ENCODE measurements around the gene NACC2. TPM values are rescaled to one million over a fixed set of nuclear protein-coding genes. Genes with fewer than 3 reads are reported as not detected.

The NACC2 gene
- total and polyA plus RNA-seq, 2 donors (not counting 3 experiments of a cell fraction or from before 2014, with no cell fraction given): 15.8 to 27.1 TPM

GRCh38 chr9:135980926-135981630 is 114.0 kb downstream of the NACC2 start:
- intact Hi-C loops (cut with micrococcal nuclease): no loop called here
- Histone ChIP-seq H3K4me1 (ENCODE audit: control insufficient read depth, extremely low read depth, insufficient read depth, low read length) (peaks cover 4% of the 10 kb centered on the region), H3K9ac (replicated peaks; ENCODE audit: extremely low read depth, insufficient read depth, low read length) (no peak overlapping the region), H4K20me1 (replicated peaks; ENCODE audit: control insufficient read depth, extremely low read depth, insufficient read depth, low read length) (no peaks in the 10 kb centered on the region), H3K9me1 (replicated peaks; ENCODE audit: control insufficient read depth, extremely low read depth, insufficient read depth, low read length) (no peaks in the 10 kb centered on the region), H2AFZ (ENCODE audit: low read depth, low read length) (no peak overlapping the region), H3K4me3 (replicated peaks in 1 of 3; ENCODE audit: insufficient read depth in 1 of 3, low read depth in 1 of 3, low read length in 3 of 3) (no peak overlapping the region), H3K4me2 (ENCODE audit: insufficient read depth, low read length) (no peak overlapping the region), H3K9me3 (replicated peaks; ENCODE audit: control insufficient read depth, insufficient read depth, low read length) (no peaks in the 10 kb centered on the region), H3K79me2 (ENCODE audit: control insufficient read depth, insufficient read depth, low read length) (no peaks in the 10 kb centered on the region), H3K27me3 (ENCODE audit: control insufficient read depth in 2 of 2, insufficient read depth in 2 of 2, low read length in 2 of 2) (no peaks in the 10 kb centered on the region), H3K36me3 (ENCODE audit: control insufficient read depth in 2 of 2, extremely low read depth in 1 of 2, insufficient read depth in 2 of 2, low read length in 2 of 2) (no peaks in the 10 kb centered on the region), H3K27ac (ENCODE audit: insufficient read depth, low read depth, low read length) (no peak overlapping the region)
- FAIRE-seq (no peak), DNase-seq (ENCODE audit: low read depth, low spot score) (no peak)
- TF ChIP-seq GATA2 (IDR thresholded peaks at IDR 0.05; ENCODE audit: insufficient read depth, insufficient read length, low read depth, low read length) (no peak), FOS (IDR thresholded peaks at IDR 0.05; ENCODE audit: borderline replicate concordance, insufficient read depth, low read length) (no peak), JUN (IDR thresholded peaks at IDR 0.05; ENCODE audit: borderline replicate concordance, insufficient read depth, insufficient read length, low read depth) (no peak), MYC (IDR thresholded peaks at IDR 0.05; ENCODE audit: low read depth, low read length) (no peak), MAX (IDR thresholded peaks at IDR 0.05; ENCODE audit: insufficient read depth, insufficient read length) (no peak), POLR2AphosphoS5 (IDR thresholded peaks at IDR 0.05; ENCODE audit: insufficient read depth, low read depth, low read length) (no peak), POLR2A (IDR thresholded peaks at IDR 0.05; ENCODE audit: low read depth, low read length) (no peak), CTCF (IDR thresholded peaks at IDR 0.05; ENCODE audit: extremely low read depth in 1 of 2, insufficient read depth in 1 of 2, low read depth in 1 of 2, low read length in 2 of 2) (no peak), EZH2 (IDR thresholded peaks at IDR 0.05; ENCODE audit: borderline replicate concordance, low read depth, low read length, severe bottlenecking) (no peak)
- ChIA-PET POLR2A (no interaction called here), CTCF (no interaction called here)
- dilution Hi-C loops (cut with MboI; ENCODE audit: extremely low pct_ligation_motif_present, low sequenced_read_pairs): no loop called here
- BruUV-seq (replicated peaks): no TSS peak
